GM12878 (cell line): ENCODE measurements around the gene SDF4. TPM values are rescaled to one million over a fixed set of nuclear protein-coding genes. Genes with fewer than 3 reads are reported as not detected.

Experiments
- CEBPB ChIP-seq, 2 experiments: fragments of 150-350 bp in 1 of 2; IDR thresholded peaks; 2 replicates each; pipeline ENCODE4 v1.6.1; 2012 to 2014; ENCODE audit warnings: low read depth in 2 of 2, low read length in 2 of 2, borderline replicate concordance in 1 of 2, inconsistent platforms in 1 of 2
- EGR1 ChIP-seq, 2 experiments: IDR thresholded peaks; 1 replicate in 1 of 2; 2 replicates in 1 of 2; pipeline ENCODE4 v1.6.1; 2011 to 2012; ENCODE audit warnings: low read depth in 2 of 2, low read length in 2 of 2, borderline replicate concordance in 1 of 2, mild to moderate bottlenecking in 1 of 2, moderate library complexity in 1 of 2
- ETV6 ChIP-seq, 2 experiments: fragments of 450-650 bp in 1 of 2; IDR thresholded peaks in 1 of 2; conservative IDR thresholded peaks in 1 of 2; 2 replicates each; pipeline ENCODE4 v1.6.1; 2014; ENCODE audit warnings: antibody characterized with exemption in 1 of 2, borderline replicate concordance in 1 of 2, low read depth in 1 of 2, mild to moderate bottlenecking in 1 of 2, moderate library complexity in 1 of 2
- EZH2 ChIP-seq: IDR thresholded peaks from 2 replicates; pipeline ENCODE4 v1.6.1; 2012; ENCODE audit warnings: low read depth, mild to moderate bottlenecking, control low read depth, inconsistent platforms, low read length, borderline replicate concordance; ENCODE audit not compliant: control insufficient read depth
- JUNB ChIP-seq: IDR thresholded peaks from 2 replicates; pipeline ENCODE4 v1.6.1; 2016; ENCODE audit warnings: antibody characterized with exemption, mild to moderate bottlenecking
- POLR2A ChIP-seq: IDR thresholded peaks from 2 replicates; pipeline ENCODE4 v1.6.1; 2011; ENCODE audit warnings: low read depth, mild to moderate bottlenecking, low read length
- RAD51 ChIP-seq: fragments of 450-650 bp; IDR thresholded peaks from 2 replicates; pipeline ENCODE4 v1.6.1; 2016; ENCODE audit warnings: moderate library complexity, mild to moderate bottlenecking, inconsistent platforms
- SMC3 ChIP-seq: IDR thresholded peaks from 2 replicates; pipeline ENCODE4 v1.6.1; 2011; ENCODE audit warnings: low read length, improper control_type of control experiment, borderline replicate concordance
- SPI1 ChIP-seq: IDR thresholded peaks from 2 replicates; pipeline ENCODE4 v1.6.1; 2011; ENCODE audit warnings: low read depth, mild to moderate bottlenecking, low read length, moderate library complexity, borderline replicate concordance; ENCODE audit not compliant: insufficient read depth
- TCF7 ChIP-seq: IDR thresholded peaks from 2 replicates; pipeline ENCODE4 v1.6.1; 2014; ENCODE audit warnings: antibody characterized with exemption, borderline replicate concordance
- ZBED1 ChIP-seq: IDR thresholded peaks from 2 replicates; pipeline ENCODE4 v1.6.1; 2016; ENCODE audit warnings: borderline replicate concordance
- ZNF274 ChIP-seq: IDR thresholded peaks from one replicate; pipeline ENCODE4 v1.8.0; 2011; ENCODE audit not compliant: insufficient read length, insufficient read depth
- polyA plus RNA-seq, 11 experiments: library from polyadenylated mRNA; depleted of rRNA in 4 of 11; unstranded in 6 of 11; stranded (reverse) in 5 of 11; fragments of >200 nt; fragmentation: Nextera tagmentation in 4 of 11; fragmentation: Illumina TruSeq in 1 of 11; extraction: Ambion mirVana in 4 of 11; extraction: Trizol in 1 of 11; gene quantifications; 1 replicate in 1 of 11; 2 replicates in 10 of 11; pipeline versions ENCODE4 v1.2.1 to v1.2.3, GENCODE V29; 2011 to 2016; ENCODE audit warnings: inconsistent platforms in 2 of 11, missing spikeins in 2 of 11, low read depth in 1 of 11
- total RNA-seq, 4 experiments: library from RNA; depleted of rRNA in 3 of 4; stranded (reverse); fragments of >200 nt in 3 of 4; fragmentation: Illumina TruSeq in 1 of 4; extraction: Trizol in 1 of 4; gene quantifications; 2 replicates each; pipeline versions ENCODE4 v1.2.1 to v1.2.3, GENCODE V29; 2013 to 2021
- TF ChIP-seq, protein P1 (sequence below): fragments of 450-650 bp; formaldehyde crosslinking; IDR thresholded peaks from 2 replicates; pipeline ENCODE4 v1.5.0; 2022; ENCODE audit warnings: mild to moderate bottlenecking, missing genetic modification characterization
- TF ChIP-seq, protein P2 (sequence below): fragments of 450-650 bp; IDR thresholded peaks from 2 replicates; pipeline ENCODE4 v1.6.1; 2017; ENCODE audit warnings: borderline replicate concordance
- TF ChIP-seq, protein P3 (sequence below): fragments of 150-350 bp; IDR thresholded peaks from 2 replicates; pipeline ENCODE4 v1.6.1; 2016; ENCODE audit warnings: low read depth, low read length
- TF ChIP-seq, protein P4 (sequence below): fragments of 450-650 bp; IDR thresholded peaks from 2 replicates; pipeline ENCODE4 v1.6.1; 2017; ENCODE audit warnings: mild to moderate bottlenecking

SDF4 gene
- total and polyA plus RNA-seq, 10 of the 15 experiments (the other 5 are each of a cell fraction or from before 2014, with no cell fraction given) = 0.44 to 97.2 (median 40.2) TPM

DNA sequence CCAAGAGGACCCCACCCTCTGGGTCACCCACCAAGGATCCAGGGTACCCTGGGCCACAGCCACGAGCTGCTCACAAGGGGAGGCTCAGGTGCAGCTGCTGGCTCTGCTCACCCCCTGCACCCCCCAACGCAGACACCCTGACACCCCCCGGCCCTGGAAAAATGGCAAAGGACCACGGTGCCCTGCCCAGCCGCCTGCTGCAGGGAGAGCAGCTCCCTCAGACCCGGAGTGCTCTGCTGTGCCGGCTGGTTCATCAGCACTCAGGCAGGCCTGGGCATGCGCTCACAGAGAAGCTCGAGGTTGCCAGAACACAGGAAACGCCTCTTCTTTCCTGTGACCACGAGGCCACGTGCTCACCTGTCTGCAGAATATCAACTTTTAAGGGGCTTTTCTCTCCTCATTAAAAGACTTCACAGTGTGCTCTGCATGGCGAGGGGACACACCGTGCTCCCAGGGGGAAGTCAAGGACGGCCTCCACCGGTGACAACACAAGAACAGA, 19.0 kb upstream of the SDF4 start (continued):
- 0 out of 3 replicates have a peak, but pooled peaks of 1 of the 2 experiments have one; percentile 22 for TF ChIP-seq EGR1 (IDR thresholded peaks at IDR 0.05; ENCODE audit: borderline replicate concordance in 1 of 2, low read depth in 2 of 2, low read length in 2 of 2)
- TF ChIP-seq ZNF274 = no peak
- no peak for TF ChIP-seq ZBED1
- TF ChIP-seq JUNB = no peak
- no peak for TF ChIP-seq SMC3
- TF ChIP-seq, protein P1, sequence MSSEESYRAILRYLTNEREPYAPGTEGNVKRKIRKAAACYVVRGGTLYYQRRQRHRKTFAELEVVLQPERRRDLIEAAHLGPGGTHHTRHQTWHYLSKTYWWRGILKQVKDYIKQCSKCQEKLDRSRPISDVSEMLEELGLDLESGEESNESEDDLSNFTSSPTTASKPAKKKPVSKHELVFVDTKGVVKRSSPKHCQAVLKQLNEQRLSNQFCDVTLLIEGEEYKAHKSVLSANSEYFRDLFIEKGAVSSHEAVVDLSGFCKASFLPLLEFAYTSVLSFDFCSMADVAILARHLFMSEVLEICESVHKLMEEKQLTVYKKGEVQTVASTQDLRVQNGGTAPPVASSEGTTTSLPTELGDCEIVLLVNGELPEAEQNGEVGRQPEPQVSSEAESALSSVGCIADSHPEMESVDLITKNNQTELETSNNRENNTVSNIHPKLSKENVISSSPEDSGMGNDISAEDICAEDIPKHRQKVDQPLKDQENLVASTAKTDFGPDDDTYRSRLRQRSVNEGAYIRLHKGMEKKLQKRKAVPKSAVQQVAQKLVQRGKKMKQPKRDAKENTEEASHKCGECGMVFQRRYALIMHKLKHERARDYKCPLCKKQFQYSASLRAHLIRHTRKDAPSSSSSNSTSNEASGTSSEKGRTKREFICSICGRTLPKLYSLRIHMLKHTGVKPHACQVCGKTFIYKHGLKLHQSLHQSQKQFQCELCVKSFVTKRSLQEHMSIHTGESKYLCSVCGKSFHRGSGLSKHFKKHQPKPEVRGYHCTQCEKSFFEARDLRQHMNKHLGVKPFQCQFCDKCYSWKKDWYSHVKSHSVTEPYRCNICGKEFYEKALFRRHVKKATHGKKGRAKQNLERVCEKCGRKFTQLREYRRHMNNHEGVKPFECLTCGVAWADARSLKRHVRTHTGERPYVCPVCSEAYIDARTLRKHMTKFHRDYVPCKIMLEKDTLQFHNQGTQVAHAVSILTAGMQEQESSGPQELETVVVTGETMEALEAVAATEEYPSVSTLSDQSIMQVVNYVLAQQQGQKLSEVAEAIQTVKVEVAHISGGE (CRISPR knock-in tag) = no peak
- peak; percentile 93 for TF ChIP-seq RAD51
- TF ChIP-seq EZH2 = no peak
- no peak for TF ChIP-seq TCF7
- TF ChIP-seq, protein P2, sequence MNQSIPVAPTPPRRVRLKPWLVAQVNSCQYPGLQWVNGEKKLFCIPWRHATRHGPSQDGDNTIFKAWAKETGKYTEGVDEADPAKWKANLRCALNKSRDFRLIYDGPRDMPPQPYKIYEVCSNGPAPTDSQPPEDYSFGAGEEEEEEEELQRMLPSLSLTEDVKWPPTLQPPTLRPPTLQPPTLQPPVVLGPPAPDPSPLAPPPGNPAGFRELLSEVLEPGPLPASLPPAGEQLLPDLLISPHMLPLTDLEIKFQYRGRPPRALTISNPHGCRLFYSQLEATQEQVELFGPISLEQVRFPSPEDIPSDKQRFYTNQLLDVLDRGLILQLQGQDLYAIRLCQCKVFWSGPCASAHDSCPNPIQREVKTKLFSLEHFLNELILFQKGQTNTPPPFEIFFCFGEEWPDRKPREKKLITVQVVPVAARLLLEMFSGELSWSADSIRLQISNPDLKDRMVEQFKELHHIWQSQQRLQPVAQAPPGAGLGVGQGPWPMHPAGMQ = no peak
- TF ChIP-seq, protein P3, sequence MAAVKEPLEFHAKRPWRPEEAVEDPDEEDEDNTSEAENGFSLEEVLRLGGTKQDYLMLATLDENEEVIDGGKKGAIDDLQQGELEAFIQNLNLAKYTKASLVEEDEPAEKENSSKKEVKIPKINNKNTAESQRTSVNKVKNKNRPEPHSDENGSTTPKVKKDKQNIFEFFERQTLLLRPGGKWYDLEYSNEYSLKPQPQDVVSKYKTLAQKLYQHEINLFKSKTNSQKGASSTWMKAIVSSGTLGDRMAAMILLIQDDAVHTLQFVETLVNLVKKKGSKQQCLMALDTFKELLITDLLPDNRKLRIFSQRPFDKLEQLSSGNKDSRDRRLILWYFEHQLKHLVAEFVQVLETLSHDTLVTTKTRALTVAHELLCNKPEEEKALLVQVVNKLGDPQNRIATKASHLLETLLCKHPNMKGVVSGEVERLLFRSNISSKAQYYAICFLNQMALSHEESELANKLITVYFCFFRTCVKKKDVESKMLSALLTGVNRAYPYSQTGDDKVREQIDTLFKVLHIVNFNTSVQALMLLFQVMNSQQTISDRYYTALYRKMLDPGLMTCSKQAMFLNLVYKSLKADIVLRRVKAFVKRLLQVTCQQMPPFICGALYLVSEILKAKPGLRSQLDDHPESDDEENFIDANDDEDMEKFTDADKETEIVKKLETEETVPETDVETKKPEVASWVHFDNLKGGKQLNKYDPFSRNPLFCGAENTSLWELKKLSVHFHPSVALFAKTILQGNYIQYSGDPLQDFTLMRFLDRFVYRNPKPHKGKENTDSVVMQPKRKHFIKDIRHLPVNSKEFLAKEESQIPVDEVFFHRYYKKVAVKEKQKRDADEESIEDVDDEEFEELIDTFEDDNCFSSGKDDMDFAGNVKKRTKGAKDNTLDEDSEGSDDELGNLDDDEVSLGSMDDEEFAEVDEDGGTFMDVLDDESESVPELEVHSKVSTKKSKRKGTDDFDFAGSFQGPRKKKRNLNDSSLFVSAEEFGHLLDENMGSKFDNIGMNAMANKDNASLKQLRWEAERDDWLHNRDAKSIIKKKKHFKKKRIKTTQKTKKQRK = no peak
- no peak for TF ChIP-seq SPI1
- 0 out of 4 replicates have a peak, but pooled peaks of 1 of the 2 experiments have one; percentile 24 for TF ChIP-seq ETV6 (conservative IDR thresholded peaks at IDR 0.05 in 1 of 2, IDR thresholded peaks at IDR 0.05 in 1 of 2; ENCODE audit: borderline replicate concordance in 1 of 2, low read depth in 1 of 2)
- TF ChIP-seq, protein P4, sequence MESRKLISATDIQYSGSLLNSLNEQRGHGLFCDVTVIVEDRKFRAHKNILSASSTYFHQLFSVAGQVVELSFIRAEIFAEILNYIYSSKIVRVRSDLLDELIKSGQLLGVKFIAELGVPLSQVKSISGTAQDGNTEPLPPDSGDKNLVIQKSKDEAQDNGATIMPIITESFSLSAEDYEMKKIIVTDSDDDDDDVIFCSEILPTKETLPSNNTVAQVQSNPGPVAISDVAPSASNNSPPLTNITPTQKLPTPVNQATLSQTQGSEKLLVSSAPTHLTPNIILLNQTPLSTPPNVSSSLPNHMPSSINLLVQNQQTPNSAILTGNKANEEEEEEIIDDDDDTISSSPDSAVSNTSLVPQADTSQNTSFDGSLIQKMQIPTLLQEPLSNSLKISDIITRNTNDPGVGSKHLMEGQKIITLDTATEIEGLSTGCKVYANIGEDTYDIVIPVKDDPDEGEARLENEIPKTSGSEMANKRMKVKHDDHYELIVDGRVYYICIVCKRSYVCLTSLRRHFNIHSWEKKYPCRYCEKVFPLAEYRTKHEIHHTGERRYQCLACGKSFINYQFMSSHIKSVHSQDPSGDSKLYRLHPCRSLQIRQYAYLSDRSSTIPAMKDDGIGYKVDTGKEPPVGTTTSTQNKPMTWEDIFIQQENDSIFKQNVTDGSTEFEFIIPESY = no peak
- no peak for TF ChIP-seq CEBPB (IDR thresholded peaks at IDR 0.05; ENCODE audit: borderline replicate concordance in 1 of 2, low read depth in 2 of 2, low read length in 2 of 2)
- peak; percentile 80 for TF ChIP-seq POLR2A
